Kidney (tissue), 14 donors: ENCODE results near the gene PRKCE. TPM values are rescaled to one million over a fixed set of nuclear protein-coding genes. Genes with fewer than 3 reads are reported as not detected.

ENCODE experiments used
- DNase-seq, 5 donors: peaks; one replicate each; pipeline ENCODE4 v3.0.0-alpha.2; 2013 to 2020
- FAIRE-seq: peaks from 2 replicates; lab custom pipeline; 2012; peaks lifted over from hg19 to GRCh38; lab: Jason Lieb, UNC
- H3K27ac ChIP-seq, 2 donors: one replicate each; pipeline ENCODE4 v1.7.0; 2013; ENCODE audit warnings: low read depth in 2 of 2, low read length in 2 of 2, inconsistent platforms in 1 of 2
- H3K27me3 ChIP-seq: one replicate; pipeline ENCODE4 v1.7.1; 2013; ENCODE audit warnings: low read length, inconsistent platforms; ENCODE audit not compliant: control insufficient read depth, insufficient read depth
- H3K36me3 ChIP-seq, 3 donors: one replicate each; pipeline versions ENCODE4 v1.7.0 to v1.7.1; 2013; ENCODE audit warnings: low read length in 3 of 3, control low read depth in 1 of 3, inconsistent platforms in 1 of 3; ENCODE audit not compliant: insufficient read depth in 3 of 3, control insufficient read depth in 2 of 3
- H3K4me1 ChIP-seq, 3 donors: one replicate each; pipeline versions ENCODE4 v1.7.0 to v1.7.1; 2013; ENCODE audit warnings: low read length in 3 of 3, inconsistent platforms in 1 of 3, low read depth in 1 of 3; ENCODE audit not compliant: control insufficient read depth in 2 of 3, insufficient read depth in 2 of 3
- H3K4me3 ChIP-seq, 3 donors: one replicate each; pipeline versions ENCODE4 v1.7.0 to v1.8.1; 2013; ENCODE audit warnings: low read length in 3 of 3, control low read depth in 1 of 3, inconsistent platforms in 1 of 3
- H3K9ac ChIP-seq, 3 donors: one replicate each; pipeline versions ENCODE4 v1.7.0 to v1.7.1; 2013; ENCODE audit warnings: low read length in 3 of 3, control low read depth in 1 of 3, inconsistent platforms in 1 of 3
- H3K9me3 ChIP-seq, 3 donors: one replicate each; pipeline versions ENCODE4 v1.7.0 to v1.7.1; 2013; ENCODE audit warnings: low read length in 3 of 3, control low read depth in 1 of 3, inconsistent platforms in 1 of 3; ENCODE audit not compliant: control insufficient read depth in 2 of 3, insufficient read depth in 1 of 3
- intact Hi-C: fragments of 100-400 bp; cut with DNase I; formaldehyde crosslinking; loops from one replicate; pipeline ENCODE4 v1.11.1; 2022
- polyA plus RNA-seq: library from polyadenylated mRNA; stranded (reverse); fragments of 350-450 nt; fragmentation: Illumina TruSeq; extraction: RNeasy Lipid Tissue Mini Kit (QIAGEN cat#74804); gene quantifications from one replicate; pipeline ENCODE4 v1.2.3, GENCODE V29; 2014; ENCODE audit warnings: low read depth, low replicate concordance; ENCODE audit not compliant: insufficient read depth
- total RNA-seq: library from RNA; stranded (reverse); fragmentation: NEBNext Ultra II Directional; extraction: Animal tissue kit (Norgen Biotek cat#: 25700); gene quantifications from one replicate; pipeline ENCODE4 v1.2.1, GENCODE V29; 2021
- TF ChIP-seq, protein P1 (sequence below): IDR thresholded peaks from 3 replicates; pipeline ENCODE4 v1.5.1; 2012; ENCODE audit warnings: mild to moderate bottlenecking, moderate library complexity, borderline replicate concordance; ENCODE audit not compliant: insufficient read depth; ENCODE audit errors: extremely low read depth
- donor health status: control.
- donor health status: control.
- donor health status: control.
- donor health status: control.
- donor health status: control.
- donor health status: DM: yes; HTN: yes; CAD: no.
- donor health status: Normal renal cell carcinoma (clear cell type).

The PRKCE gene
- total and polyA plus RNA-seq, 2 donors from 2014 or later, result 11.1 to 27.3 TPM

DNA sequence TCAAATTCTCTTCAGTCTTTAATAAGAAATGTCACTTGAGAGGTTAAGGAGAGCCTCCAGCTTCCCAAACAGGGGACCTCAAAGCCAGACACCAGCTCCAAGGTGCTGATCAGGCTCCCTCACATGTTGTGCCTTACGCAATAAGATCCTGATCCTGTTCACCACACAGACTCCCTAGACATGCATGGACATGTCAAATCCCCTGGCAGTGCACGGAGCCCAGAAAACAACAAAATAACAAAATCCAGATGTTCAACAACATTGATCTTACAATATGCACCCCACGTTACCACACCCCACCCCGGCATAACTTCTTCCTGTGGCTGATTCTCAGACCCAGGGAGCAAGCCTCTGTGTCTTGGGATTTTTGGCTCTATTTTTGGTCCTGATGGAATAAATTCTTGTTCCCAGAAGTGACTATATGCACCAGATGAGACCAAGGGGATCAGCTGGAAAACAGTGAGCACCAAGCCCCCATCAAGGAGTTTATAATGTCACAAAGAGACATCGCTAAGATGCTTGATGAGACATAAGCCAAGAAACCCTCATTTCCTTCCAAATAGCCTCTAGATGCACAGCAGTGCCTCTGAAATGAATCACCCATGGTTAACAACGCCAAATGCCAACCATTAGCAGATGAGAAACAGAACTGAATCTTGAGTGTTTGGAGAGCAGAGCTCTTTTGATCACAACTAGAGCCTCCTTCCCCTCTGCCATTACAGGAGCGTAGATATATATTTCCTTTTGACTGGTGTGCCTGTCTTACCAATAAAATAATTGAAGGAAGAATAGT is 198.2 kb downstream of the PRKCE start:
- FAIRE-seq, result no peak
- no peak for DNase-seq
- Histone ChIP-seq H3K4me3 (no peak overlapping the region), H3K9me3 (no peaks in the 10 kb centered on the region), H3K9ac (no peak overlapping the region), H3K36me3 (no peaks in the 10 kb centered on the region), H3K27ac (no peak overlapping the region), H3K4me1 (no peaks in the 10 kb centered on the region), H3K27me3 (no peaks in the 10 kb centered on the region)
- intact Hi-C loops, result no loop called here
- TF ChIP-seq, protein P1, sequence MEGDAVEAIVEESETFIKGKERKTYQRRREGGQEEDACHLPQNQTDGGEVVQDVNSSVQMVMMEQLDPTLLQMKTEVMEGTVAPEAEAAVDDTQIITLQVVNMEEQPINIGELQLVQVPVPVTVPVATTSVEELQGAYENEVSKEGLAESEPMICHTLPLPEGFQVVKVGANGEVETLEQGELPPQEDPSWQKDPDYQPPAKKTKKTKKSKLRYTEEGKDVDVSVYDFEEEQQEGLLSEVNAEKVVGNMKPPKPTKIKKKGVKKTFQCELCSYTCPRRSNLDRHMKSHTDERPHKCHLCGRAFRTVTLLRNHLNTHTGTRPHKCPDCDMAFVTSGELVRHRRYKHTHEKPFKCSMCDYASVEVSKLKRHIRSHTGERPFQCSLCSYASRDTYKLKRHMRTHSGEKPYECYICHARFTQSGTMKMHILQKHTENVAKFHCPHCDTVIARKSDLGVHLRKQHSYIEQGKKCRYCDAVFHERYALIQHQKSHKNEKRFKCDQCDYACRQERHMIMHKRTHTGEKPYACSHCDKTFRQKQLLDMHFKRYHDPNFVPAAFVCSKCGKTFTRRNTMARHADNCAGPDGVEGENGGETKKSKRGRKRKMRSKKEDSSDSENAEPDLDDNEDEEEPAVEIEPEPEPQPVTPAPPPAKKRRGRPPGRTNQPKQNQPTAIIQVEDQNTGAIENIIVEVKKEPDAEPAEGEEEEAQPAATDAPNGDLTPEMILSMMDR, result no peak

DNA sequence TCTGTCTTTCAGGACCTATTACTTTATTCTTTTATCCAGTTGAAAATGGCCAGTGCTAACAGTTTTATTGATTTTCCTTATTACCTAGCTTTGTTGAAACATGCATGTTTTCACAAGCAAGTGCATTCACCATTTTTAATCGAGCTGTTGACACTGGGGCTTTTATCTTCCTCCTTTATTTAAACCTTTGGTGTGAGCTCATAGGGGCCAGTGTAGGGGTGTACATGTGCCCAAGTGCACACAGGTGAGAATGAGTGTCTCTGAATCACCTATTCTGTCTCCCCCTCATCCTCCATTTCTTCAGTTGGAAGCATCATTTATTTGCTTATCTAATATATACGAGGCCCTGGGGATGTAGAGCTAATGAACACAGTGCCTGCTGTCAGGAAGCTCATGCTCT is 199.1 kb downstream of the PRKCE start:
- Histone ChIP-seq H3K27me3 (no peaks in the 10 kb centered on the region), H3K9ac (no peak overlapping the region), H3K27ac (no peak overlapping the region), H3K9me3 (no peaks in the 10 kb centered on the region), H3K36me3 (no peaks in the 10 kb centered on the region), H3K4me1 (no peaks in the 10 kb centered on the region), H3K4me3 (no peak overlapping the region)
- intact Hi-C loops, result no loop called here
- DNase-seq, result no peak
- no peak for FAIRE-seq
- TF ChIP-seq, protein P1, result no peak

DNA sequence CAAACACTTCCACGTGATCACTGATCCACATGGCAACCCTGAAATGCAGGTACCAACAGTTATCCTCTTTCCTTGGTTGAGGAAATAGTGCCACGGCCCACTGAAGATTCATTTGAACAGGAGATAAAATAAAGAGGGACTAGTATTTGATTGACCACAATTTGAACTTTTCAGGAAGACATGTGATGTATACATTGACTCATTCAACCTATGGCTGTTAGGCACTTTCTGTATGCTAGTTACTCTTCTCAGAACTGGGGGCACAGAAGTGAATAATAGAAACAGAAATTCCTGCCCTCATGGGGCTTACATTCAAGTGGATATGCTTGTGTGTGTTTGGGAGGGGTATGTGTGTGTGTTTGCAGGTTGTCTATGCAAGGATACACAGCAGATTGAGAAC is 199.6 kb downstream of the PRKCE start:
- Histone ChIP-seq H3K27ac (no peak overlapping the region), H3K9me3 (no peaks in the 10 kb centered on the region), H3K36me3 (no peaks in the 10 kb centered on the region), H3K4me3 (no peak overlapping the region), H3K9ac (no peak overlapping the region), H3K4me1 (no peaks in the 10 kb centered on the region), H3K27me3 (no peaks in the 10 kb centered on the region)
- intact Hi-C loops, result no loop called here
- FAIRE-seq (no peak), DNase-seq (no peak)
- TF ChIP-seq, protein P1, result no peak
